HG03521 (cell line): ENCODE measurements around the gene CLSTN2.

Source experiments
- ATAC-seq: cut with Tn5 transposase; IDR thresholded peaks from one replicate; pipeline ENCODE4 v1.9.1; 2021; ENCODE audit warnings: mild to moderate bottlenecking, moderate library complexity; ENCODE audit not compliant: unreplicated experiment

The CLSTN2 gene

GRCh38 chr3:140223197-140223596 is 288.2 kb downstream of the CLSTN2 start:
- ATAC-seq, result no peak

GRCh38 chr3:140223631-140224030 is 288.6 kb downstream of the CLSTN2 start:
- ATAC-seq, result no peak

- no peak for ATAC-seq
Measured at GRCh38 chr3:140224307-140224706, 289.3 kb downstream of the CLSTN2 start.

GRCh38 chr3:140225996-140226395 is 291.0 kb downstream of the CLSTN2 start:
- no peak for ATAC-seq

GRCh38 chr3:140233702-140234101 is 298.7 kb downstream of the CLSTN2 start:
- no peak for ATAC-seq

GRCh38 chr3:140234256-140234655 is 299.3 kb downstream of the CLSTN2 start:
- no peak for ATAC-seq

- ATAC-seq, result no peak
Measured at GRCh38 chr3:140236836-140237501, 302.0 kb downstream of the CLSTN2 start.

- no peak for ATAC-seq
Measured at GRCh38 chr3:140238646-140239314, 303.8 kb downstream of the CLSTN2 start.

GRCh38 chr3:140242818-140243276 is 307.9 kb downstream of the CLSTN2 start:
- ATAC-seq, result no peak

- no peak for ATAC-seq
Measured at GRCh38 chr3:140243575-140243974, 308.6 kb downstream of the CLSTN2 start.

GRCh38 chr3:140244893-140245292 is 309.9 kb downstream of the CLSTN2 start:
- no peak for ATAC-seq

- ATAC-seq, result no peak
Measured at GRCh38 chr3:140246578-140246977, 311.6 kb downstream of the CLSTN2 start.

- ATAC-seq, result no peak
Measured at GRCh38 chr3:140247775-140248174, 312.8 kb downstream of the CLSTN2 start.

GRCh38 chr3:140249188-140249587 is 314.2 kb downstream of the CLSTN2 start:
- no peak for ATAC-seq

GRCh38 chr3:140250010-140250855 is 315.2 kb downstream of the CLSTN2 start:
- ATAC-seq, result no peak

GRCh38 chr3:140250945-140251344 is 316.0 kb downstream of the CLSTN2 start:
- ATAC-seq, result no peak

- ATAC-seq, result no peak
Measured at GRCh38 chr3:140251678-140252077, 316.7 kb downstream of the CLSTN2 start.

- ATAC-seq, result no peak
Measured at GRCh38 chr3:140252812-140253656, 318.0 kb downstream of the CLSTN2 start.

- ATAC-seq, result no peak
Measured at GRCh38 chr3:140258222-140258724, 323.3 kb downstream of the CLSTN2 start.

GRCh38 chr3:140265302-140265701 is 330.3 kb downstream of the CLSTN2 start:
- no peak for ATAC-seq
